ENCODE measurements around the gene SRD5A1.

GRCh38 chr5:6659941-6660684, 26.9 kb downstream of the SRD5A1 start:
- TF ChIP-seq CTCF (IDR thresholded peaks at IDR 0.05) = no peak
- no peak for TF ChIP-seq TCF7L2 (IDR thresholded peaks at IDR 0.05; ENCODE audit: low read depth, low read length)
- no peak for TF ChIP-seq POLR2AphosphoS5 (IDR thresholded peaks at IDR 0.05; ENCODE audit: low read depth, low read length)

Measured in Panc1 (cell line).